ENCODE measurements around the gene OR6Y1.

DNA sequence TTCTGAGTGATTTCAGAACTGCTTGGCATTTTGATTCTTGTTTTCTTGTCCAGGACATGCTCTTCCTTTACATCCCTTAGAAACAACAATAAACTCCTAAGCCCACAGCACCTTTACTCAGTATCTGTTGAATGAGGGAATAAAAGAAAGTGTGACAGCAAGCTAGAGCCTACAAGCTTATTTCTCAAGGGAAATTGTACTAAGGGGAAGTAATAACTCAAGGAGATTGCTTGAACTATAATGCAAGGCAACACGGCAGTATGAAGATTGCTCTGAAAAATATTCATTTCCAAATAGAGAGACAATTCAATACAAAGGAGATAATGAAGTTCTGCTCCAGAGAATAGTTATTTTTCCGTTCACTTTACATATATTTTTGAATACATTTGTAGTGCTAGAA is 9.6 kb upstream of the OR6Y1 start:
- no peak for TF ChIP-seq EZH2 (IDR thresholded peaks at IDR 0.05; ENCODE audit: low read length, unreplicated experiment)
- no peak for TF ChIP-seq EZH2phosphoT487 (IDR thresholded peaks at IDR 0.05; ENCODE audit: borderline replicate concordance, low read length)
- TF ChIP-seq, protein P1, sequence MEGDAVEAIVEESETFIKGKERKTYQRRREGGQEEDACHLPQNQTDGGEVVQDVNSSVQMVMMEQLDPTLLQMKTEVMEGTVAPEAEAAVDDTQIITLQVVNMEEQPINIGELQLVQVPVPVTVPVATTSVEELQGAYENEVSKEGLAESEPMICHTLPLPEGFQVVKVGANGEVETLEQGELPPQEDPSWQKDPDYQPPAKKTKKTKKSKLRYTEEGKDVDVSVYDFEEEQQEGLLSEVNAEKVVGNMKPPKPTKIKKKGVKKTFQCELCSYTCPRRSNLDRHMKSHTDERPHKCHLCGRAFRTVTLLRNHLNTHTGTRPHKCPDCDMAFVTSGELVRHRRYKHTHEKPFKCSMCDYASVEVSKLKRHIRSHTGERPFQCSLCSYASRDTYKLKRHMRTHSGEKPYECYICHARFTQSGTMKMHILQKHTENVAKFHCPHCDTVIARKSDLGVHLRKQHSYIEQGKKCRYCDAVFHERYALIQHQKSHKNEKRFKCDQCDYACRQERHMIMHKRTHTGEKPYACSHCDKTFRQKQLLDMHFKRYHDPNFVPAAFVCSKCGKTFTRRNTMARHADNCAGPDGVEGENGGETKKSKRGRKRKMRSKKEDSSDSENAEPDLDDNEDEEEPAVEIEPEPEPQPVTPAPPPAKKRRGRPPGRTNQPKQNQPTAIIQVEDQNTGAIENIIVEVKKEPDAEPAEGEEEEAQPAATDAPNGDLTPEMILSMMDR (conservative IDR thresholded peaks at IDR 0.05; ENCODE audit: low read depth, low read length) = no peak
